ENCODE data around the gene MYL2. TPM values are rescaled to one million over a fixed set of nuclear protein-coding genes. Genes with fewer than 3 reads are reported as not detected.

The MYL2 gene
- total and polyA plus RNA-seq, 2 donors: 0.42 to 5.3 TPM

DNA sequence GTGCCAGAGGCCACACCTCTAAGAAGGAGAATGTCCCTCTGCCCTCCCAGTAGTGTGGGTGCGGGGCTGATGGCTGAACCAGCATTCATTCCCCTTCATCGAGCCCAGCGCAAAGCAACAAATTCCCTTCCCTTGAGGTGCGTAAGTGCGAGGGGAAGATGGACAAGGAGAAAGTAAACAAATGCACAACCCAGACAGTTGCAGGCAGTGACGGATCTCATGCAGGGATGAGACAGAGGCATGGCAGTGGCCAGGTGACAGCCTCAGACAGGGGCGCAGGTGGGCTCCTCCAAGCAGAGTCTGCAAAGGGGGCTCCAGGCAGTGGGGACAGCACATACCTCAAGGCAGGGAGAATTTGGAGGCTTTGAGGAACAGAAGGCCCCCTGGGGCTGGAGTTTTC, 2.3 kb upstream of the MYL2 start:
- Histone ChIP-seq H3K36me3 (ENCODE audit: control insufficient read depth in 2 of 2, insufficient read depth in 2 of 2, low read length in 1 of 2) (no peaks in the 10 kb centered on the region), H3K4me3 (ENCODE audit: low read length in 2 of 2) (no peak overlapping the region), H3K9me3 (ENCODE audit: control insufficient read depth in 2 of 2, insufficient read depth in 1 of 2, low read length in 1 of 2) (no peaks in the 10 kb centered on the region), H3K27ac (ENCODE audit: low read depth in 1 of 2, low read length in 1 of 2) (no peak overlapping the region), H3K4me1 (ENCODE audit: control insufficient read depth in 2 of 2, insufficient read depth in 2 of 2, low read length in 2 of 2) (no peaks in the 10 kb centered on the region), H3K27me3 (ENCODE audit: control insufficient read depth in 2 of 2, insufficient read depth in 1 of 2, low read length in 1 of 2) (peaks cover 0 to 13% of the 10 kb centered on the region in 2 donors)
- WGBS: 91% methylated on average over 7 of the region's 7 CpGs
- DNase-seq (ENCODE audit: low read depth in 6 of 9, low spot score in 9 of 9): no peak

DNA sequence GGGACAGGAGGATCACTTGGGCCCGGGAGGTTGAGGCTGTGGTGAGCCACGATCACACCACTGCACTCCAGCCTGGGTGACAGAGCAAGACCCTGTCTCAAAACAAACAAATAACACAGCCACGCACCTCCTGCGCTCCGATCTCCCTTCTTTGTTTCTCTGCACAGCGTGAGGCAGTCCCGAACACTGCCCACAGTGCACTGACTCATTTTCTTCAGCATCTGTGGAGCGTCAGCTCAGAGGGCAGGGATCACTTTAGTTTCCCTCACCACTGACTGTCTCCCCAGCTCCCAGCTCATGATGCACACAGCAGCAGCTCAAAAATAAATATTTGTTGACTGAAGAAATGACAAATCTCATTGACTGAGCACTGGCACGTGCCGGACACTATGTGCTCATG, 883 bp upstream of the MYL2 start:
- WGBS: 94% methylated on average over 10 of the region's 10 CpGs
- Histone ChIP-seq H3K4me1 (ENCODE audit: control insufficient read depth in 2 of 2, insufficient read depth in 2 of 2, low read length in 2 of 2) (no peaks in the 10 kb centered on the region), H3K4me3 (ENCODE audit: low read length in 2 of 2) (no peak overlapping the region), H3K9me3 (ENCODE audit: control insufficient read depth in 2 of 2, insufficient read depth in 1 of 2, low read length in 1 of 2) (no peaks in the 10 kb centered on the region), H3K27me3 (ENCODE audit: control insufficient read depth in 2 of 2, insufficient read depth in 1 of 2, low read length in 1 of 2) (peaks cover 0 to 13% of the 10 kb centered on the region in 2 donors), H3K36me3 (ENCODE audit: control insufficient read depth in 2 of 2, insufficient read depth in 2 of 2, low read length in 1 of 2) (no peaks in the 10 kb centered on the region), H3K27ac (ENCODE audit: low read depth in 1 of 2, low read length in 1 of 2) (no peak overlapping the region)
- no peak for DNase-seq (ENCODE audit: low read depth in 6 of 9, low spot score in 9 of 9)

DNA sequence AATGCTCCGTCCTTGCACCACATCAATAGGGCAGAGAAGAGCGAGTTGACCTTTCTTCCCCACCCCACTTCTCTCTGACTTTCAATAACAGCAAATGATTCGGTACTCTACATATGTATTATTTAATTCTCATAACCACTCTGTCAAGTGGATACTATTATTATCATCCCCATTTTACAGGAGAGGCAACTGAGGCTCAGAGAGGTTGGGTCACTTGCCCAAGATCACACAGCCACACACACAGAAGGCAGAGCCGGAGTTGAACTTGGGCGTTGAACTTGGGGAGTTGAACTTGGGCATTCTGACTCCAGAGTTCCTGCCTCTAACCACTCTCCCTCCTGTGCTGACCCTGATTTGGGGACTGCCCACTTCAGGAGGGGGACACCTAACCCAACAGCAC, 659 bp downstream of the MYL2 start:
- DNase-seq (ENCODE audit: low read depth in 6 of 9, low spot score in 9 of 9): no peak
- Histone ChIP-seq H3K4me3 (ENCODE audit: low read length in 2 of 2) (no peak overlapping the region), H3K36me3 (ENCODE audit: control insufficient read depth in 2 of 2, insufficient read depth in 2 of 2, low read length in 1 of 2) (no peaks in the 10 kb centered on the region), H3K27ac (ENCODE audit: low read depth in 1 of 2, low read length in 1 of 2) (no peak overlapping the region), H3K9me3 (ENCODE audit: control insufficient read depth in 2 of 2, insufficient read depth in 1 of 2, low read length in 1 of 2) (no peaks in the 10 kb centered on the region), H3K27me3 (ENCODE audit: control insufficient read depth in 2 of 2, insufficient read depth in 1 of 2, low read length in 1 of 2) (peaks cover 0 to 13% of the 10 kb centered on the region in 2 donors), H3K4me1 (ENCODE audit: control insufficient read depth in 2 of 2, insufficient read depth in 2 of 2, low read length in 2 of 2) (no peaks in the 10 kb centered on the region)
- WGBS: 95% methylated on average over 5 of the region's 5 CpGs

DNA sequence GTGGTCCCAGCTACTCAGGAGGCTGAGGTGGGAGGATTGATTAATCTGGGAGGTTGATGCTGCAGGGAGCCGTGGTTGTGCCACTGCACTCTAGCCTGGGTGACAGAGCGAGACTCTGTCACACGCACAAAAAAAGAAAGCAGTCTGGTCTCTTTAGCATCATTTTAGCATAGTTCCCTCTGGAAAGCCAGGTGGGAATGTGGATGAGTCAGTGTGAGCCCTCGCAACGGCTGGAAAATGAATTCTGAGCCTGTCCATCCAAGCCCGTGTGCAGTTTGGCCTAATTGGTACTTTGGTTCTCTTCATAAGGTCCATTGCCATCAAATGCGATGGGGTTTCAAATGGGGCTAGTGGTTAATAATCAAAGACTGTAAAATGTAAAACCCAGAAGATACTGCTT, 2.4 kb downstream of the MYL2 start:
- DNase-seq (ENCODE audit: low read depth in 6 of 9, low spot score in 9 of 9): no peak
- no peaks in the 10 kb centered on the region for H3K36me3 ChIP-seq (ENCODE audit: control insufficient read depth in 2 of 2, insufficient read depth in 2 of 2, low read length in 1 of 2)
- H3K4me3 ChIP-seq (ENCODE audit: low read length in 2 of 2): no peak overlapping the region
- 96% methylated on average over 7 of the region's 7 CpGs for WGBS
- H3K4me1 ChIP-seq (ENCODE audit: control insufficient read depth in 2 of 2, insufficient read depth in 2 of 2, low read length in 2 of 2): no peaks in the 10 kb centered on the region
- H3K27ac ChIP-seq (ENCODE audit: low read depth in 1 of 2, low read length in 1 of 2): no peak overlapping the region
- peaks cover 0 to 13% of the 10 kb centered on the region in 2 donors for H3K27me3 ChIP-seq (ENCODE audit: control insufficient read depth in 2 of 2, insufficient read depth in 1 of 2, low read length in 1 of 2)
- H3K9me3 ChIP-seq (ENCODE audit: control insufficient read depth in 2 of 2, insufficient read depth in 1 of 2, low read length in 1 of 2): no peaks in the 10 kb centered on the region

DNA sequence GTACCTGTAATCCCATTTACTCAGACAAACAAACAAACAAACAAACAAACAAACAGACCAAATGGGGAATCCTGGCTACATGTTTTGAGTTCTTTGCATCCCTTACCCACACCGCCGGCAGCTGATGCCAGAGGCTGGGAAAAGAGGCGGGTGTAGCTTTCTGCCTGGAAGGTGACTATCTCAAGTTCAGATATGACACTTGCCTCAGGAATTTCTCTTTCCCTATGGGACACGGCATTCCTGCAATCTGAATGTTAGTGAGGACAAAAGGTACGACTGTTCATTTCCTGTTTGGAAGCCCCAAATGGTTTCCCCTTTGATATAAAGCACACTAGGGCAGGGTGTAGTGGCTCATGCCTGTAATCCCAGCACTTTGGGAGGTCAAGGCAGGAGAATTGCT, 2.9 kb downstream of the MYL2 start:
- 77% methylated on average over 5 of the region's 5 CpGs for WGBS

DNA sequence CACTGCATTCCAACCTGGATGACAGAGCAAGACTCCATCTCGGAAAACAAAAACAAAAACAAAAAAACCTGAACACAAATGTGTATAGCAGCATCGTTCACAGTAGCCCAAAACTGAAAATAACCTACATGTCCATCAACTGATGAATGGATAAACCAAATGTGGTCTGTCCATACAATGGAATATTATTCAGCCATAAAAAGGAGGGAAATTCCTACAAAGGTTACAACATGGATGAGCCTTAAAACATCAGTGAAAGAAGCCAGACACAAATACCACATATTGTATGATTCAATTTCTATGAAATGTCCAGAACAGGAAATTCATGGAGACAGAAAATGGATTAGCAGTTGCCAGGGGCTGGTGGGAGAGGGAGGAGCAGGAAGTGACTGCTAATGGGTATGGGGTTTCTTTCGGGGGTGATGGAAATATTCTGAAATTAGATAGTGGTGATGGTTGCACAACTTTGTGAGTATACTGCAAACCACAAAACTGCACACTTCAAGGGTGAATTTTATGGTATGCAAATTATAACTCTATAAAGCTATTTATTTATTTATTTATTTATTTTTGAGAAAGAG, 4.0 kb downstream of the MYL2 start:
- H3K27me3 ChIP-seq (ENCODE audit: control insufficient read depth in 2 of 2, insufficient read depth in 1 of 2, low read length in 1 of 2): peaks cover 0 to 10% of the 10 kb centered on the region in 2 donors
- 80% methylated on average over 3 of the region's 3 CpGs for WGBS
- no peaks in the 10 kb centered on the region for H3K4me1 ChIP-seq (ENCODE audit: control insufficient read depth in 2 of 2, insufficient read depth in 2 of 2, low read length in 2 of 2)

More for the DNA sequence above, 2.9 kb downstream of the MYL2 start:
- H3K4me1 ChIP-seq (ENCODE audit: control insufficient read depth in 2 of 2, insufficient read depth in 2 of 2, low read length in 2 of 2): no peaks in the 10 kb centered on the region
- DNase-seq (ENCODE audit: low read depth in 6 of 9, low spot score in 9 of 9): no peak
- no peaks in the 10 kb centered on the region for H3K9me3 ChIP-seq (ENCODE audit: control insufficient read depth in 2 of 2, insufficient read depth in 1 of 2, low read length in 1 of 2)
- no peak overlapping the region for H3K27ac ChIP-seq (ENCODE audit: low read depth in 1 of 2, low read length in 1 of 2)
- H3K27me3 ChIP-seq (ENCODE audit: control insufficient read depth in 2 of 2, insufficient read depth in 1 of 2, low read length in 1 of 2): peaks cover 0 to 10% of the 10 kb centered on the region in 2 donors
- H3K4me3 ChIP-seq (ENCODE audit: low read length in 2 of 2): no peak overlapping the region
- H3K36me3 ChIP-seq (ENCODE audit: control insufficient read depth in 2 of 2, insufficient read depth in 2 of 2, low read length in 1 of 2): no peaks in the 10 kb centered on the region

DNA sequence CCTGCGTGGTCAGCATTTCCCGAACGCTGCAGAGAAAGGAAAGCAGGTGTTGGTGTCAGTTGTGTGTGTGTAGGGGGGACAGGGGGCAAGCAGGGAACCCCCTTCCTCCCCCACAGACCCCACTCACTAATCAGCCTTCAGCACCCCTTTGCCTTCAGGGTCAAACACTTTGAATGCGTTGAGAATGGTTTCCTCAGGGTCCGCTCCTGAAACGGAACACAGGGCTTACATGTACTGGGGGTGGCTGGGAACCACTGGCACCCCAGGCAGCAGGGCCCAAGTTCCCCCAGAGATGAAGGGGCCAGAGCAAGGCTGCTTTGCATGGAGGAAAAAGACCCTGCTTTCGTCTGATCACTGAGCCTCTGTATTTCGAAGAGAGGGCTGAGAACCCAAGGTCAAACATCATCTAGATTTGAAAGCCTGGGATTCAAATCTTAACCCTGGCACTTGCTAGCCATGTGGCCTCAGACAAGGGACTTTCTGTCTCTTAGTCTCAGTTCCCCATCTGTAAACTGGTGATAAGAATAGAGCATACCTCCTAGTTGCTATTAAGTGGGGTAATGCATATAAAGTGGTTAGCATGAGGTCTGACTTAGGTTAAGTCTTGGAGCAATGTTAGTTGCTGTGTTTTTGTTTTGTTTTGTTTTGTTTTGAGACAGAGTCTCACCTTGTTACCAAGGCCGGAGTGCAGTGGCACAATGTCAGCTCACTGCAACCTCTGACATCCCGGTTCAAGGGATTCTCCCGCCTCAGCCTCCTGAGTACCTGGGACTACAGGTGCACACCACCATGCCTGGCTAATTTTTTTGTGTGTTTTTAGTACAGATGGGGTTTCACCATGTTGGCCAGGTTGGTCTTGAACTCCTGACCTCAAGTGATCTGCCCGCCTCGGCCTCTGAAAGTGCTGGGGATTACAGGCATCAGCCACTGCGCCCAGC, 7.0 kb downstream of the MYL2 start:
- no peaks in the 10 kb centered on the region for H3K36me3 ChIP-seq (ENCODE audit: control insufficient read depth in 2 of 2, insufficient read depth in 2 of 2, low read length in 1 of 2)
- no peaks in the 10 kb centered on the region for H3K4me1 ChIP-seq (ENCODE audit: control insufficient read depth in 2 of 2, insufficient read depth in 2 of 2, low read length in 2 of 2)
- WGBS: 92% methylated on average over 14 of the region's 14 CpGs
- no peak for DNase-seq (ENCODE audit: low read depth in 6 of 9, low spot score in 9 of 9)
- H3K27ac ChIP-seq (ENCODE audit: low read depth in 1 of 2, low read length in 1 of 2): no peak overlapping the region
- no peaks in the 10 kb centered on the region for H3K27me3 ChIP-seq (ENCODE audit: control insufficient read depth in 2 of 2, insufficient read depth in 1 of 2, low read length in 1 of 2)
- no peaks in the 10 kb centered on the region for H3K9me3 ChIP-seq (ENCODE audit: control insufficient read depth in 2 of 2, insufficient read depth in 1 of 2, low read length in 1 of 2)
- no peak overlapping the region for H3K4me3 ChIP-seq (ENCODE audit: low read length in 2 of 2)

More for the DNA sequence above, 4.0 kb downstream of the MYL2 start:
- no peak overlapping the region for H3K27ac ChIP-seq (ENCODE audit: low read depth in 1 of 2, low read length in 1 of 2)
- no peaks in the 10 kb centered on the region for H3K36me3 ChIP-seq (ENCODE audit: control insufficient read depth in 2 of 2, insufficient read depth in 2 of 2, low read length in 1 of 2)
- no peak overlapping the region for H3K4me3 ChIP-seq (ENCODE audit: low read length in 2 of 2)
- H3K9me3 ChIP-seq (ENCODE audit: control insufficient read depth in 2 of 2, insufficient read depth in 1 of 2, low read length in 1 of 2): no peaks in the 10 kb centered on the region
- DNase-seq (ENCODE audit: low read depth in 6 of 9, low spot score in 9 of 9): no peak

DNA sequence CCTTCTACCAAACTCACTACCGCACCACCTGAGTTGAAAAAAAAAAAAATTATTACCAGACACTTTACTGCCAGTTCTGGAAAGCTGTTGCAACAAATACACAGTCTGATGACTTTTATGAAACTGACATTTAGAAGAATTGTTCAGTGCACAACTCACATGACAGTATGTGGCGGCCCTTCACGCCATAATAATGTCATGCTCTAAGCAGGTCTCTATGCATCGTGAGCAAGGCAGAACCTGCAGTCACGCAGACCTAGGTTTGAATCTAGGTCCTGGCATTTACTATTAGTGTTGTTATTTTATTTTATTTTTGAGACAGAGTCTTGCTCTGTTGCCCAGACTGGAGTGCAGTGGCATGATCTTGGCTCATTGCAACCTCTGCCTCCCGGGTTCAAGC, 8.1 kb downstream of the MYL2 start:
- no peaks in the 10 kb centered on the region for H3K9me3 ChIP-seq (ENCODE audit: control insufficient read depth in 2 of 2, insufficient read depth in 1 of 2, low read length in 1 of 2)
- no peaks in the 10 kb centered on the region for H3K4me1 ChIP-seq (ENCODE audit: control insufficient read depth in 2 of 2, insufficient read depth in 2 of 2, low read length in 2 of 2)
- H3K27me3 ChIP-seq (ENCODE audit: control insufficient read depth in 2 of 2, insufficient read depth in 1 of 2, low read length in 1 of 2): no peaks in the 10 kb centered on the region
- H3K27ac ChIP-seq (ENCODE audit: low read depth in 1 of 2, low read length in 1 of 2): no peak overlapping the region
- H3K4me3 ChIP-seq (ENCODE audit: low read length in 2 of 2): no peak overlapping the region
- no peak for DNase-seq (ENCODE audit: low read depth in 6 of 9, low spot score in 9 of 9)
- no peaks in the 10 kb centered on the region for H3K36me3 ChIP-seq (ENCODE audit: control insufficient read depth in 2 of 2, insufficient read depth in 2 of 2, low read length in 1 of 2)
- 95% methylated on average over 6 of the region's 6 CpGs for WGBS

DNA sequence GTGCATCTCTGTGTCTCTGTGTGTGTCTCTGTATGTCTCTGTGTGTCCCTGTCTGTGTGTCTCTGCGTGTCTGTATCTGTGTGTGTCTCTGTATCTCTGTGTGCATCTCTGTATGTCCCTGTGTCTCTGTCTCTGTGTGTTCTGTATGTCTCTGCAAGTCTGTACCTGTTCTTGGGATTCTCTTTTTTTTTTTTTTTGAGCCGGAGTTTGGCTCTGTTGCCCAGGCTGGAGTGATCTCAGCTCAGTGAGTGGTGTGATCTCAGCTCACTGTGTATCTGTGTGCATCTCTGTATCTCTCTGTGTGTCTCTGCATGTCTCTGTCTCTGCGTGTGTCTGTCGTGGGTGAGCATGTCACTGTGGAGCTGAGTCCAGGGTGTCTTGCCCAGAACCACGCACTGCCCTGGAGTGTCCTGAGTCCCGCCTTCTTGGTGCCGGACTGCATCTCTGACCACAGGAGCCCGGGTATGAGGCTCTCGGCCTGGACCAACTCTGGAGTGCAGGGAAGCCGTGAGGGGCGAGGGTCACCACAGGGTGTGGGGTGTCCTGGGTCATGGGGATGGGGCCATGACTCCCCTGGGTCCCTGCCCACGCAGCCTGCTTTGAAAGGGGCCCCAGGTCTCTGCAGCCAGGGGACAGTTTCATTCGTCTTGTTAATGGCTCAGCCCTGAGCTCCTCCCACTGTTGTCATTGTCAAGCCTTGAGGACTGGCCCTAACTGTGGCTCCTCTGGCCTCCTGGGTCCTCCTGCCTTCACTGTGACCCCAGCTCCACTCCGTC, 11.8 kb downstream of the MYL2 start:
- Histone ChIP-seq H3K9me3 (ENCODE audit: control insufficient read depth in 2 of 2, insufficient read depth in 1 of 2, low read length in 1 of 2) (no peaks in the 10 kb centered on the region), H3K4me3 (ENCODE audit: low read length in 2 of 2) (no peak overlapping the region), H3K4me1 (ENCODE audit: control insufficient read depth in 2 of 2, insufficient read depth in 2 of 2, low read length in 2 of 2) (no peaks in the 10 kb centered on the region), H3K27me3 (ENCODE audit: control insufficient read depth in 2 of 2, insufficient read depth in 1 of 2, low read length in 1 of 2) (no peaks in the 10 kb centered on the region), H3K27ac (ENCODE audit: low read depth in 1 of 2, low read length in 1 of 2) (no peak overlapping the region), H3K36me3 (ENCODE audit: control insufficient read depth in 2 of 2, insufficient read depth in 2 of 2, low read length in 1 of 2) (no peaks in the 10 kb centered on the region)
- DNase-seq (ENCODE audit: low read depth in 6 of 9, low spot score in 9 of 9): no peak
- WGBS: 93% methylated on average over 14 of the region's 14 CpGs
